H1 (cell line): ENCODE measurements around the gene MBOAT2. TPM values are rescaled to one million over a fixed set of nuclear protein-coding genes. Genes with fewer than 3 reads are reported as not detected.

Experiments
- CTCF ChIA-PET: fragments of 300-600 bp; sonication (Branson Sonifier 250); formaldehyde crosslinking; loops from one replicate; lab custom pipeline; 2021; ENCODE audit not compliant: partially characterized antibody; lab: Charles Lee
- POLR2A ChIA-PET: fragments of 300-600 bp; sonication (Branson Sonifier 250); formaldehyde crosslinking; loops from one replicate; lab custom pipeline; 2021; ENCODE audit warnings: inconsistent platforms; ENCODE audit not compliant: partially characterized antibody; lab: Charles Lee
- DNase-seq, 2 experiments: peaks; one replicate each; pipeline versions ENCODE4 v3.0.0 to v3.0.0-alpha.2; 2010 to 2022; ENCODE audit warnings: low spot score in 2 of 2, low read depth in 1 of 2, mixed read lengths in 1 of 2
- FAIRE-seq: peaks from 2 replicates; lab custom pipeline; 2011; peaks lifted over from hg19 to GRCh38; lab: Jason Lieb, UNC
- H2AFZ ChIP-seq: 2 replicates; pipeline ENCODE4 v1.8.1; 2012; ENCODE audit warnings: low read length, inconsistent platforms
- H2AK5ac ChIP-seq: 2 replicates; pipeline ENCODE4 v1.6.1; 2013; ENCODE audit warnings: low read depth, low read length
- H2BK120ac ChIP-seq: replicated peaks from 2 replicates; pipeline ENCODE3; 2013; ENCODE audit warnings: low read depth, low read length, inconsistent platforms
- H2BK12ac ChIP-seq: 2 replicates; pipeline ENCODE4 v1.6.1; 2013; ENCODE audit warnings: low read depth, low read length
- H2BK15ac ChIP-seq: 2 replicates; pipeline ENCODE4 v1.6.1; 2013; ENCODE audit warnings: low read length
- H2BK20ac ChIP-seq: 2 replicates; pipeline ENCODE4 v1.6.1; 2013; ENCODE audit warnings: low read length
- H2BK5ac ChIP-seq: 2 replicates; pipeline ENCODE4 v1.6.1; 2013; ENCODE audit warnings: low read depth, low read length
- H3K14ac ChIP-seq: 2 replicates; pipeline ENCODE4 v1.6.1; 2013; ENCODE audit warnings: inconsistent platforms; ENCODE audit not compliant: insufficient read length
- H3K18ac ChIP-seq: 2 replicates; pipeline ENCODE4 v1.6.1; 2013; ENCODE audit warnings: low read length; ENCODE audit errors: extremely low read depth
- H3K23ac ChIP-seq: 2 replicates; pipeline ENCODE4 v1.6.1; 2013; ENCODE audit warnings: inconsistent platforms; ENCODE audit not compliant: insufficient read length
- H3K23me2 ChIP-seq: 2 replicates; pipeline ENCODE4 v1.6.1; 2013; ENCODE audit warnings: low read depth, low read length
- H3K27ac ChIP-seq: 2 replicates; pipeline ENCODE4 v1.6.1; 2011; ENCODE audit warnings: low read depth, low read length, inconsistent platforms
- H3K27me3 ChIP-seq, 4 experiments: replicated peaks in 1 of 4; 1 replicate in 1 of 4; 2 replicates in 3 of 4; pipeline versions ENCODE4 v1.6.1 to v1.8.1; 2011 to 2013; ENCODE audit warnings: low read length in 3 of 4, mild to moderate bottlenecking in 3 of 4, inconsistent platforms in 2 of 4, mixed read lengths in 2 of 4, moderate library complexity in 1 of 4; ENCODE audit not compliant: control insufficient read depth in 3 of 4, insufficient read depth in 3 of 4; ENCODE audit errors: extremely low read depth in 1 of 4
- H3K36me3 ChIP-seq, 4 experiments: 2 replicates each; pipeline versions ENCODE4 v1.6.1 to v1.8.1; 2011 to 2013; ENCODE audit warnings: mild to moderate bottlenecking in 4 of 4, low read length in 3 of 4, moderate library complexity in 2 of 4, control low read depth in 1 of 4, inconsistent platforms in 1 of 4; ENCODE audit not compliant: insufficient read depth in 4 of 4, control insufficient read depth in 2 of 4
- H3K4ac ChIP-seq: replicated peaks from 2 replicates; pipeline ENCODE3; 2013; ENCODE audit warnings: low read length, low read depth, mixed read lengths, inconsistent platforms; ENCODE audit not compliant: insufficient read length
- H3K4me1 ChIP-seq, 4 experiments: replicated peaks in 1 of 4; 1 replicate in 1 of 4; 2 replicates in 3 of 4; pipeline versions ENCODE4 v1.6.1 to v1.8.1; 2011 to 2013; ENCODE audit warnings: low read length in 3 of 4, inconsistent platforms in 2 of 4, mixed read lengths in 1 of 4; ENCODE audit not compliant: insufficient read depth in 4 of 4, control insufficient read depth in 3 of 4
- H3K4me2 ChIP-seq, 2 experiments: 2 replicates each; pipeline versions ENCODE4 v1.6.1 to v1.8.1; 2011 to 2013; ENCODE audit warnings: low read depth in 2 of 2, low read length in 2 of 2, control low read depth in 1 of 2, inconsistent platforms in 1 of 2, mild to moderate bottlenecking in 1 of 2; ENCODE audit not compliant: insufficient read depth in 1 of 2
- H3K4me3 ChIP-seq, 4 experiments: fragments of 200-600, 300-600 bp in 1 of 4; sonication (generic), shearing (Covaris generic), sonication (Bioruptor Twin) in 1 of 4; 2 replicates each; pipeline versions ENCODE4 v1.5.1 to v1.8.1; 2011 to 2016; ENCODE audit warnings: low read length in 4 of 4, low read depth in 3 of 4, control low read depth in 2 of 4, inconsistent platforms in 2 of 4, mild to moderate bottlenecking in 2 of 4, mixed read lengths in 1 of 4, moderate library complexity in 1 of 4; ENCODE audit not compliant: insufficient read depth in 2 of 4; ENCODE audit errors: extremely low read depth in 1 of 4
- H3K56ac ChIP-seq: replicated peaks from 2 replicates; pipeline ENCODE3; 2013; ENCODE audit warnings: low read depth, mild to moderate bottlenecking, mixed read lengths, low read length, inconsistent platforms; ENCODE audit not compliant: insufficient read length
- H3K79me1 ChIP-seq: 2 replicates; pipeline ENCODE4 v1.6.1; 2013; ENCODE audit warnings: low read depth, low read length, control low read depth
- H3K79me2 ChIP-seq, 2 experiments: 2 replicates each; pipeline versions ENCODE4 v1.6.1 to v1.8.1; 2012 to 2013; ENCODE audit warnings: low read length in 2 of 2, mild to moderate bottlenecking in 2 of 2, inconsistent platforms in 1 of 2; ENCODE audit not compliant: insufficient read depth in 2 of 2, control insufficient read depth in 1 of 2
- H3K9ac ChIP-seq, 4 experiments: replicated peaks in 1 of 4; 1 replicate in 1 of 4; 2 replicates in 3 of 4; pipeline versions ENCODE4 v1.6.1 to v1.8.1; 2011 to 2013; ENCODE audit warnings: low read depth in 3 of 4, low read length in 3 of 4, control low read depth in 2 of 4, mild to moderate bottlenecking in 2 of 4, moderate library complexity in 2 of 4, inconsistent platforms in 1 of 4; ENCODE audit errors: extremely low read depth in 1 of 4
- H3K9me3 ChIP-seq, 2 experiments: 2 replicates each; pipeline versions ENCODE4 v1.6.1 to v1.8.1; 2012 to 2013; ENCODE audit warnings: mild to moderate bottlenecking in 2 of 2, moderate library complexity in 2 of 2, control low read depth in 1 of 2, inconsistent platforms in 1 of 2, low read depth in 1 of 2, low read length in 1 of 2, mixed read lengths in 1 of 2; ENCODE audit not compliant: insufficient read depth in 2 of 2
- H4K20me1 ChIP-seq, 2 experiments: replicated peaks in 1 of 2; 2 replicates each; pipeline versions ENCODE3 to v1.8.1; 2011 to 2013; ENCODE audit warnings: inconsistent platforms in 2 of 2, low read length in 2 of 2, mild to moderate bottlenecking in 1 of 2; ENCODE audit not compliant: insufficient read depth in 2 of 2, control insufficient read depth in 1 of 2
- H4K5ac ChIP-seq: 2 replicates; pipeline ENCODE4 v1.6.1; 2013; ENCODE audit warnings: low read length, low read depth, mixed read lengths, inconsistent platforms; ENCODE audit not compliant: insufficient read length
- H4K8ac ChIP-seq: 2 replicates; pipeline ENCODE4 v1.8.0; 2013; ENCODE audit warnings: mild to moderate bottlenecking, moderate library complexity, low read length, inconsistent platforms; ENCODE audit not compliant: insufficient read depth; ENCODE audit errors: extremely low read depth
- H4K91ac ChIP-seq: replicated peaks from 2 replicates; pipeline ENCODE3; 2013; ENCODE audit warnings: low read length, mixed read lengths, inconsistent platforms; ENCODE audit not compliant: insufficient read length
- ASH2L ChIP-seq: fragments of 200-600, 300-600 bp; sonication (generic); IDR thresholded peaks from one replicate; pipeline ENCODE4 v1.7.1; 2017; ENCODE audit warnings: low read length
- CHD1 ChIP-seq: IDR thresholded peaks from 2 replicates; pipeline ENCODE4 v1.6.1; 2012; ENCODE audit warnings: low read depth, low read length, improper control_type of control experiment
- CREB1 ChIP-seq: IDR thresholded peaks from 2 replicates; pipeline ENCODE4 v1.6.1; 2012; ENCODE audit warnings: inconsistent platforms
- CTBP2 ChIP-seq: IDR thresholded peaks from 2 replicates; pipeline ENCODE4 v1.7.0; 2011; ENCODE audit warnings: borderline replicate concordance, mild to moderate bottlenecking, moderate library complexity, mixed read lengths, low read length; ENCODE audit not compliant: insufficient read depth, insufficient read length
- HDAC6 ChIP-seq: IDR thresholded peaks from one replicate; pipeline ENCODE4 v1.7.1; 2012; ENCODE audit warnings: low read depth, mild to moderate bottlenecking, inconsistent platforms, low read length, moderate library complexity
- POLR2AphosphoS5 ChIP-seq: IDR thresholded peaks from 2 replicates; pipeline ENCODE4 v1.6.1; 2011; ENCODE audit warnings: low read depth, low read length
- WGBS, 2 experiments: shearing (Covaris generic) in 1 of 2; methylation state at CpG; one replicate each; pipeline versions ENCODE4 v1.1.6 to v1.1.7; 2013 to 2015; ENCODE audit warnings: low lambda C conversion rate in 2 of 2, mixed read lengths in 2 of 2, inconsistent platforms in 1 of 2, low coverage in 1 of 2, missing lambda C conversion rate in 1 of 2; ENCODE audit not compliant: insufficient replicate concordance in 2 of 2, insufficient coverage in 1 of 2, insufficient read length in 1 of 2; ENCODE audit errors: extremely low coverage in 1 of 2, missing lambda C conversion rate in 1 of 2; 5-methylcytosine and 5-hydroxymethylcytosine counted together
- polyA plus RNA-seq, 7 experiments: library from polyadenylated mRNA; depleted of rRNA in 3 of 7; stranded (reverse) in 5 of 7; unstranded in 2 of 7; fragments of >200 nt in 5 of 7; fragments of 200-250 nt in 2 of 7; gene quantifications; 1 replicate in 5 of 7; 2 replicates in 1 of 7; 4 replicates in 1 of 7; pipeline versions ENCODE4 v1.2.1 to v1.2.3, GENCODE V29; 2011 to 2013; ENCODE audit warnings: missing spikeins in 2 of 7, mixed read lengths in 2 of 7
- total RNA-seq: library from RNA; stranded (reverse); fragmentation: NEBNext Ultra II Directional; extraction: Animal tissue kit (Norgen Biotek cat#: 25700); gene quantifications from 2 replicates; pipeline ENCODE4 v1.2.1, GENCODE V29; 2021

Gene MBOAT2
- total and polyA plus RNA-seq, 2 of the 8 experiments (the other 6 are each of a cell fraction or from before 2014, with no cell fraction given), result 11.2 to 23.4 TPM

DNA sequence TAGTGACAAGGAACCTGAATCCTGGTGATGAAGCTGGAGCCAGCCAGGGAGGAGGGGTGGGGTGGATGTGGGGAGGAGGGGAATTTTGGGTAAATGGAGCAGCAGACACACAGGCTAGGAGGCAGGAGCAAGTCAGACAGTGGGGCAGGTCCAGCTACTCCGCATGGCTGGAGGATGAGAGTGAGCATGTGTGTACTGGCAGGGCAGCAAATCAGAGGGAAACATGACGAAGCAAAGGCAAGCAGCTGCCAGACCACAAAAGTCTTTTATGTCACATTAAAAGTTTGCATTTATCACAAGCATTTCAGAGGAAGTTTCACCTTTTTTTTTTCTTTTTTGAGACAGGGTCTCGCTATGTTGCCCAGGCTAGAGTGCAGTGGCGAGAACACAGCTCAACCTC lies 154.2 kb downstream of the MBOAT2 start:
- Histone ChIP-seq H3K9me3 (no peaks in the 10 kb centered on the region), H2AK5ac (no peak overlapping the region), H4K5ac (no peak overlapping the region), H2BK5ac (no peak overlapping the region), H3K56ac (no peak overlapping the region), H3K79me2 (no peaks in the 10 kb centered on the region), H3K23ac (no peak overlapping the region), H2BK20ac (no peak overlapping the region), H3K36me3 (no peaks in the 10 kb centered on the region), H4K20me1 (no peaks in the 10 kb centered on the region), H3K27ac (no peak overlapping the region), H3K4ac (no peak overlapping the region), H3K4me3 (no peak overlapping the region), H3K9ac (no peak overlapping the region; a peak in 1 of 7 replicates), H2BK15ac (no peak overlapping the region), H3K14ac (no peak overlapping the region), H2BK12ac (no peak overlapping the region), H3K27me3 (no peaks in the 10 kb centered on the region), H3K4me2 (no peak overlapping the region), H3K18ac (no peak overlapping the region), H2AFZ (no peak overlapping the region), H4K91ac (no peak overlapping the region), H2BK120ac (no peak overlapping the region), H4K8ac (no peak overlapping the region), H3K79me1 (no peaks in the 10 kb centered on the region), H3K23me2 (no peaks in the 10 kb centered on the region), H3K4me1 (no peaks in the 10 kb centered on the region)
- TF ChIP-seq HDAC6 (no peak), CHD1 (no peak), CREB1 (no peak), POLR2AphosphoS5 (no peak), ASH2L (no peak), CTBP2 (no peak)
- ChIA-PET POLR2A (interaction anchor here (0.7 kb wide), 1 partner anchor 367 kb away, joined by 3 read pairs; no protein-coding TSS in a partner anchor), CTCF (no interaction called here)
- FAIRE-seq (no peak), DNase-seq (no peak)
- 93% methylated on average over 4 of the region's 4 CpGs; no CpG with 5 or more reads in 1 of the 2 experiments for WGBS, 2 experiments
